ENCODE measurements around the gene SERPINA5.

- TF ChIP-seq POLR2A (IDR thresholded peaks at IDR 0.05) (no peak), CTCF (IDR thresholded peaks at IDR 0.05) (peak in 2 of 6 experiments; percentile 11 to 13)
Measured at GRCh38 chr14:94636744-94637412, 55.7 kb downstream of the SERPINA5 start.
